CD4-positive, alpha-beta T cell treated with Interleukin-12 subunit alpha and Interleukin-12 subunit beta, for 1 hour (primary cell): ENCODE measurements around the gene HOXD8.

Source experiments
- DNase-seq: peaks from one replicate; pipeline ENCODE4 v3.0.0-alpha.2; 2020

The HOXD8 gene

DNA sequence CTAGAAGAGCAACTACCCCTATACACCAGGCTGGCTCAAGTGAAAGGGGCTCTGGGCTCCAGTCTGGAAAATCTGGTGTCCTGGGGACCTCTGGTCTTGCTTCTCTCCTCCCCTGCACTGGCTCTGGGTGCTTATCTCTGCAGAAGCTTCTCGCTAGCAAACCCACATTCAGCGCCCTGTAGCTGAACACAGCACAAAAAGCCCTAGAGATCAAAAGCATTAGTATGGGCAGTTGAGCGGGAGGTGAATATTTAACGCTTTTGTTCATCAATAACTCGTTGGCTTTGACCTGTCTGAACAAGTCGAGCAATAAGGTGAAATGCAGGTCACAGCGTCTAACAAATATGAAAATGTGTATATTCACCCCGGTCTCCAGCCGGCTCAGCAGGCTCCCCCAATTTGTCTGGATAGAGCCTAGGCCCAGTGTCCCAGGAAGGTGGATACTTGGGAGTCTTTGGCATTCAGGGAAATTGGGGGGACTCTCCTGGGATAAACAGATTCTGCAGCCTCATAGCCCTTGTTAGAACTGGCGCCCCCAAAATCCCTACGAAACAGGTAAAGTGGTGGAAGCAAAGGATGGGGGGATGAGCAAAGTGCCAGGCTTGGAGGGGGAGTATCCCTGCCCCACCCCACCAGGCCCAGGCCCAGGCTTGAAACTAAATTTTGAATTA lies 19.4 kb downstream of the HOXD8 start:
- no peak for DNase-seq

DNA sequence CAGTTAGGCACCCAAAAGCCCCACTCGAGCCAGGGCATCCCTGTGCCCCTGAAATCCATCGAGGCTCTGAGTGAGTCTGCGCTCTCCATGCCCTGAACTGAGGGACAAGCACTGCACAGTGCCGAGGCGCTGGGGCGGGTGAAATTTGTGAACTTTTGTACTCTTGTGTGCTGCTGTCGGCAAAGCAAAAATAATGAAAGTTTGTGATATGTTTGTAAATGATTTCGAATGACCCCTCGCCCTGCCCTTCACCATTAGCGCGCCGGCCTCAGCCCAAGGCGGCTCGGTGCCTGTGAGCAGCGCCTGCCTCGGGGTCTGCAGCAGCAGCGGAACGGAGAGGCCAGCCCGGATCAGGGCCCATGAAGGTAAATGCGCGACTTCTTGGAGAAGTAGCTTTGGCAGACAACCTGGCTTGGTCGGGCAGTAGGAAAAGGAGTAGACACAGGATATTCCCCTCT lies 20.0 kb downstream of the HOXD8 start:
- DNase-seq: no peak

DNA sequence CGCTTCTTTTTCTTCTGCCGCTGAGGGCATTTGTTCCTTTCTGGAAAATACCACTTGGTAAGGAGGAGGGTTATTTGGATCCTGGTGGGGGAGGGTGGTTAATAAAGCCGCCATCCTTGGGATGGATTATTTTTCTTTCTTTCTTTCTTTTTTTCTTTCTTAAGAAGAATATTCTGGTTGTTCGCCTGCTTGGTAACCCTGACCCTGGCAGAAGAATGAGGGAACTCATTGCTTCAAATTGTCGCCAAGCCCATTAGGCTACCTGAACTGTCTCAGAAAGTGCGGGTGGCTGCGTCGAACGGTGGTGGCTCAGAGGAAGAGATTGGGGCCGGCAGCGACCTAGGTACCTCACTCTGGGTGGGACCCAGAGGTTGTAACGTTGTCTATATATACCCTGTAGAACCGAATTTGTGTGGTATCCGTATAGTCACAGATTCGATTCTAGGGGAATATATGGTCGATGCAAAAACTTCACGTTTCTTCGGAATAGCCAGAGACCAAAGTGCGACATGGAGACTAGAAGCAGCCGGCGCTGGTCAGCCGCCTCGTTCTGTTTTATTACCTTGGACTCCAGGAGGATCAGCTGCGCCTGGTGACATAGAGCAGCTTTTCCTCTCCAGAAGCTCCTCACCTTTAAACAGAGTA lies 20.6 kb downstream of the HOXD8 start:
- no peak for DNase-seq

DNA sequence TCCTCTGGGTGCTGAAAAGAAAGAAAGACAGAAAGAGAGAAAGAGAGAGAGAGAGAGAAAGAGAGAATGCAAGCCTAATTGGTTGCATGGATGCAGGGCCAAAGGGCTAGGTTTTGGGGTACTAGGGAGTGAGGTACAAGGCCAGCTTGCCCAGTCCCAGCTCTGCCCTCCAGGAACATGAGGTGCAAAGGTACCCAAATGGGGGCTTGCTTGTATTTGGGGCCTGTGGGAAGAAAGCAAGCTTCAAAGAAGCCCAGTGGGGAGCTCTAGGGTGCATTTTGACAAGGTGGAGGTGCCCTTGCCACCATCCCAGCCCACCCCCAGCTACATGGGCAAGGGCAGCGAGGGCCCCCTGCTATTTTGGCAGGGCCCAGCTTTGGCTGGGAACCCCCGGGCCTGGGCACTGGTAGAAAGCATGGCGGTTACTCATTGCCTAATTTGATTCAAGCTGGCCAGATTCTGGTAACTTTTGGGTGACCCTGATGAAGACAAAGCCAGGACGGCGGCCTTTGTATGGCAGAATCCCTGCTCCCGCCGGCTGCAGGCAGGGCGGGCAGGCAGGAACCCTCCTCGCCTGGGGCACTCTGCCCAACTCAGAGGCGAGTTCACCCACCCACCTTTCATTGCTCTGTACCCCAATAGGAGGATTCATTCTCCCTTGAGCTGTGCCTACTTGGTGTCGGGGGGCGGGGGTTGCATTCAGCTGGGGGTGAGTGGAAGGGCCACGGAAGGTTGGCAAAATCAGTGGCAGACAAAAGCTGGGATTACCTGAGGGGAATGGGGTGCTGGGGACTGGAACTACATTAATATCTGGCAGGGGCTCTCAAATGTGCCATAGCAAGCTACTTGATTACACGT lies 21.3 kb downstream of the HOXD8 start:
- DNase-seq: no peak

DNA sequence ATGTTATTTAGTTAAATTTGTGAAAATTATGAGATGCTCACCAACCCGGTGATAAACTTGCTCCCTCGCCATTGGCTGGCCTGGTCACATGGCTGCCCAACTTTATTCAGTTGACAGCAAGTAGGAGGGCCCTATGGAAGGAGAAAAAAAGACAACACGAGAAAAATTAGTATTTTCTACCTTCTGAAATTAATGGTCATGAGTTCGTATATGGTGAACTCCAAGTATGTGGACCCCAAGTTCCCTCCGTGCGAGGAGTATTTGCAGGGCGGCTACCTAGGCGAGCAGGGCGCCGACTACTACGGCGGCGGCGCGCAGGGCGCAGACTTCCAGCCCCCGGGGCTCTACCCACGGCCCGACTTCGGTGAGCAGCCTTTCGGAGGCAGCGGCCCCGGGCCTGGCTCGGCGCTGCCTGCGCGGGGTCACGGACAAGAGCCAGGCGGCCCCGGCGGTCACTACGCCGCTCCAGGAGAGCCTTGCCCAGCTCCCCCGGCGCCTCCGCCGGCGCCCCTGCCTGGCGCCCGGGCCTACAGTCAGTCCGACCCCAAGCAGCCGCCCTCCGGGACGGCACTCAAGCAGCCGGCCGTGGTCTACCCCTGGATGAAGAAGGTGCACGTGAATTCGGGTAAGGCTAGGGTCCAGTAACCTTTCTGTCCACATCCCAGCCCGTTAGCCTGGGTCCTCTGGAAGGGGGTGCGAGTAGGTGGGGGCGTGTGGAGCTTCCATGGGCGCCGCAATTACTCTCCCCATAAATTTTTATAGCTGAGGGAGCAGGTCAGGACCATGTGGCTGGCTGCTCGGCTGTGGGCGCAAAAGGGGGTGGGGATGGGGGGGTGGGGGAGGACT lies 22.2 kb downstream of the HOXD8 start, which contains the start of gene HOXD4:
HOXD4 (plus strand) TSS at position 109 of the 846 bp plus-strand sequence; CDS start at position 193, 84 bp downstream.
- DNase-seq: no peak

DNA sequence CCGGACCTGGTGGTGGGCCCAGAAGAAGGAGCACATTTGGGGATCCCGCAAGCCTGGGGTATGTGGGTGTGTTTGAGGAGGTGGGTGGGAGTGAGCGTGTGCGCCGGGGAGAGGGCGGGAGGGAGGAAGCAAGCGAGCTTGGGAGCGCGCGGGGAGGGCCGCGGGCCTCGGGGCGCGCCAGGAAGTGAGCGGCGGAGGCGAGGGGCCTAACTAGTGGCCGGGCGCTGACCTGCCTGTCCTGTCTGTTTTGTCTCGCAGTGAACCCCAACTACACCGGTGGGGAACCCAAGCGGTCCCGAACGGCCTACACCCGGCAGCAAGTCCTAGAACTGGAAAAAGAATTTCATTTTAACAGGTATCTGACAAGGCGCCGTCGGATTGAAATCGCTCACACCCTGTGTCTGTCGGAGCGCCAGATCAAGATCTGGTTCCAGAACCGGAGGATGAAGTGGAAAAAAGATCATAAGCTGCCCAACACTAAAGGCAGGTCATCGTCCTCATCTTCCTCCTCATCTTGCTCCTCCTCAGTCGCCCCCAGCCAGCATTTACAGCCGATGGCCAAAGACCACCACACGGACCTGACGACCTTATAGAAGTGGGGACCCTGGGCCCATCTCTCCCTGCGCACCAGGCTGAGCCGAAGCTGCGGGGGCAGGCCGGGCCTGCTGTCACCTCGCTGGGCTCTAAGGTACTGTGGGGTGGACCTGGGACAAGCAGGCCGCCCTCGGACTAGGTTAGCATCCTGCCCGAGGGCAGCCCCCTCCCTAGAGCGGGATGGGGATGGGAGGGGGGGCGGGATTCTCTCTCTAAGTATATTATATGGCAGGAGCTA lies 23.1 kb downstream of the HOXD8 start:
- DNase-seq: no peak

DNA sequence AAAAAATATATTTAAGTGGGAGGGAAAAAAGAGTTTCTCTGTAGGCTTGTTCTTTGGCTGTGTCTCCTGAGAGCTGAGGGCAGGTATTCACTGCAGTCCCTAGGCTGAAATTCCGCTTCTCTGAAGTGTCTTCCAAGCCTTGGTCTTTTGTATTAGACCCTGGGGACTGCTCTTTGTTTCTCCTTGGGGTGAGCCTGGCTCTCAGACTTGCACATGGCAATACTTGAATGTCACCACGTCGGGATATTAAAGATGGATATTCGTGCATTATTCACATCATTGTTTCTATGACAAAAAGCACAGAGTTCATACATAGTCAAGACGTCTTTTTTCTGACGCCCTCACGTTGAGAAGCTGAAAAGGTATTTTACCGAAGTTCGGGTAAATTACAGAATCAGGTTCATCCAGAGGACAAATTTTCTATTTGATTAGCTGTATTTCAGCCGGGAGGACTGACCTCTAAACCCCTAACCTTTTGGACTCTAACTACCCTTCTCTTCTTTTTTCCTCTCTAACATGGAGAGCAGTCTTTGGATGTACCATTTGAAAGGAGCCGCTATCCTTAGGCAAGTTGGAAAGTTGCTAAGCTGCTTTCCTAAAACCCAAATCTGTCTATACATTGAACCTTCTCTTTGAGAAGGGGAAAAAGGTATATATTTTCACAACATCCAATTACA lies 25.2 kb downstream of the HOXD8 start:
- no peak for DNase-seq

DNA sequence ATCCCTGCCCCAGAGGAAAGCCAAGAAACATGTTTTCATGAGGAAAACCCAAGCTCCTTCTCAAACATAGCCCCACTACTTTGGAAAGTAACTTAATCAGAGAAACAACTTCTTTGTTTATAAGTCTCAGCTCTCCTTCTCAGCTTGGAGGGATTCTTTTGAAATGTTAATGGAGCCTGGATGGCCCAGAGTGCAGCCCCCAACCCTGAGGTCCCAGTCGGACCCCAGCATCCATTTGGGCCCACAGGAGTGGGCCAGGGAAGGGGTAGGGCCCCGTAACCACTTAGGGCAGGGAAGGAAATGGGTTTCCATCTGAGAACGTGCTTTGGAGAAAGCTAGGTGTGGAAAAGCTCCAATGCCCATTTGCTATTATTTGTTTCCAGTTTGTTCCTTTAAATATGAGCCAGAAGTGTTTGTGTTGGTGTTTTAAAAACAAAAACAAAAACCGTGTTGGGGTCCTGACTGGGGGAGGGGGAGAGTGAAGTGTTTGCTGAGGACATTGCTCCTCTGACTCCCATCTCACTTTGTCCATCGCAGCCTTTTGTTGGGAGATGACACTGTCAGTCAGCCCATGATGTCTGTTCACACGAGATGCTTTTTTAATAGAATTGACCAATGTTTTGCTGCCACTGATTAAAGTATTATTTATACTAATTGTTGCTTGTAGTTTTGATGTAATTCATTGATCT lies 26.0 kb downstream of the HOXD8 start:
- DNase-seq: no peak

DNA sequence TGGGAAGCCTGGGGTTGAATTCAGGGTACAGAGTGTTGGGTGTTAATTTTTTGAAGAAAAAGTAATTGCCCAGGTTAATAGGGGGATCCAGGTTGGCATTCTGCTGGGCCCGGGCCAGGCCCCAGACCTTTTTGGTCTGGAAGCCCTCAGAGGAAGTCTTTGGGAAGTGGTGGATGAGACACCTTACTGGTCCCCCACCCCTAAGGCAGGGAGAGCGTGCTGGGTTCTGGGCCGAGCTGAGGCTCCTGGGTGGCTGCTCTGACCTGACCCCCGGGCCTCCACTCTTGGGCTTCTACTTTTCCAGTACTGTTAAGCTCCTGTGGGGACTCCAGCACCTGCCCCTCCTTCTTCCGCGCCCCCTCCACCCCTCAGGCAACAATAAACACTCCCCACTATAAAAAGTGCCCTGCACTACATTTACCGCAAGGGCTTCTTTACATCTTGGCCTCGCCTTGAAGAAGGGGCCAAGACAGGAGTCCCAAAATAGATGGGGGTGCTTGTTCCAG lies 26.8 kb downstream of the HOXD8 start:
- DNase-seq: no peak

DNA sequence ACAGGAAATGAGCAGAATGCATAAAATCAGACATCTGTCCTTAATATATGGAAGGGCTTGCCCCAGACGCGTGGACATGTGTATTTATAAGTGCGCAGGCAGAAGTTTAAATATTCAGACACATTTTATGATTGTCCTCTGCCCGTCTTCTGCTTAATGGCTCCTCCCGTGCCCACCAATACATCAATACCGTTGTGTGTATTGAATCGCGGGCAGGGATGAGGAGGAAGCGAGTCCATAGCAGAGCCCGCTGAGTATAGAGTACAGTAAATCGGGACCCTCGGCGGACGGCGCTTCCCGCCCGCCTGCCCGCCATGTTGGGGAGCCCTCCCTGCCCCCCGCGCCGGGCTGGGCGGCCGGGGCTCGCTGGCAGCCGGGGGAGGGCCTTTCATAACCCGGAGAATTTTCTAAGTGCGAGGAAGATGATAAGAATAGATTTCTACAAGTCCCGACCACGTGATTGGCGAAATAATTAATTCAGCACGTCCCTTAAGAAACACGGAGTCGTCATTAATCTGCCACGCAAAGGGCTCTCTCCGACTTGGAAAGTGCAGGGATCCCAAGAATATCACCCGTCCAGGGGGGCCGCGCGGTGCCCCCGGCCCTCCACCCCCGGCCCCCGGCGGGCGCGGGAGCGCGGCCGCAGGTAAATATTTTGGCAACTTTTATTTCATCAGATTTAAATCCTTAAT lies 27.4 kb downstream of the HOXD8 start, which contains the start of gene HOXD3:
HOXD3 (plus strand) TSS at position 501 of the 692 bp plus-strand sequence. CDS start 11,808 bp downstream, outside the sequence.
- DNase-seq: no peak

DNA sequence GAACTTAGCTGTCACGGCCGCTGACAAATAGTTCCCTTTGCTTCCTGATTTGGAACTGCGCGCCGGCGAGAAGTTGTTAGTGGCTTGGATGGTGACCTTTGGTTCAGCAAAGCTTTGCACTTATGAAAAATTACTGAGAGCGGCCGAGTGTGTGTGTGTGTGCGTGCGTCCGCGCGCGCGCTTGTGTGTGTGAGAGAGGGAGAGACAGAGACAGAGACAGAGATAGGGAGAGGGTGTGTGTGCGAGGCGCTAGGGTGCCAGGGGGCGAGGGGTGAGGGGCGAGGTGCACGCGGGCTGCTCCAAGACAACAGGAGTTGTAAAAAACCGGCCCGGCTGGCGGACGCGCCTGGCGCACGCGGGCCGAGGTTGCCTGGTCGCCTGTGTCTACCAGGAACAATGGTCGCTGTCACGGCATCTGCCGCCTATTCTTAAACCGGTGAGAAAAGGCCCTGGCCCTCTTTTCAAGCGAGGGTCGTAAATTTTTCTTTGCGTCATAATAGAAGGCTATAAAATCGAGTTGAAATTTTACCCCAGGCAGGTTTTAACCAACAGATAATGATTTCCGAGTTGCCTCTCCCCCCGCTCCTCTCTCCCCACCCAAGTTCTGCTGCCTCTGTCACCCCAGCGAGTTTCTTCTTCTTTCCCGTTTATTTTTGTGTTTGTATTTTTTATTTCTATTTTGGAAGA lies 28.1 kb downstream of the HOXD8 start:
- DNase-seq: no peak

DNA sequence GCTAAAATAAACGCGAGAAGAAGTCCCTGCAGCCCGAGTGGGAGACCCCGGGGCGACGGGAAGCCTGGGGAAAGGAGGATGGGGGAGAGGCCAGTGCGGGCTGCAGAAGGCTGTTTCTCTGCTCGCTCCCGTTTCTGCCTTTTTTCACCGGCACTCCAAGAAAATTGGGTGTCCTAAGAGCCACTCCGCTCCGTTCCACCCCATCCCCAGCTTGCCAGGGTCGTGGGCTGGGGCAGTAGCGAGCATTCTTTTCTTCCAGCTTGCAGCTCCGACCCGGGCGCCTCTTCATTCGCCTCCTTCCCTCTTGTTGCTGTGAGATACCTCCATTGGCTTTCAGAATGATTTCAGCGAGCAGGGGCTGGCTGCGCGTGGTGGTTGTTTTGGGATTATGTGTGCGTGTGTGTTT lies 28.7 kb downstream of the HOXD8 start:
- no peak for DNase-seq

DNA sequence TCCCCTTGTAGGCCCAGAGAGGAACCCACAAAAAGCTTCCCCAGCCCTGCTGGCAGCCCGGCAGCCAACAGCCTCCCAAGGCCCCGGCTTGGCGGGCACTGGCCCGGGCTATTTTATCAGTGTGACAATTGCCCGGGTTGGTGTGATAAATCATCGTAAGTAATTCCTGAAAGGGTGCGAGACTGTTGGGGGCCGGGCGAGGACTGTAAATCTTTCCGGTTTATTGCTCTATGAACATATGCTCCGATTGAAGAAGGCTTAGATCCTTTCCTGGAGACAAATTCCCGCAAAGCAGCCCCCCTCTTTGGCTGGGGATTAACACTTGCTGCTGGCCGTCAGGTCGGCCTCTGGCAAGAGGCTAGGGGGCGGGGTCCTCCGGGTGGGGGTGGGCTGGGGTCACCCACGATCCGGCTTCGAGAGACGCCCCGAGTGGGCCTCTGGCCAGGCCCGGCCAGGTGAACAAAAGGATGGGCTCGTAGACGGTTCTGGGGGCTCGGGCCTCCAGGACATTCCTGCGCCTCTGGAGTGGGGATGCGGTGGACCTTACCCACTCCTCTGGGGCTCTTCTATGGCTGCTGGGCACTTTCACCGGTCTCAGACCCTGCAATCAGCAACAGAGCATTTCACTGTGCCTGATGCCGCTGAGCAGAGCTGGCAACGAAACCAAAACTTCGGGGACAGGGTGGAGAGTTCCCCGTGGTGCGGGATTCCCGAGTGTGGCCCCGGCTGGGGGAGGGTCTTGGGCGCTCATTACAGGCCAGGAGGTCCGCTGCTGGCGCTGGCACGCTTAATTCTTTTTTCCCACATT lies 29.6 kb downstream of the HOXD8 start:
- no peak for DNase-seq

DNA sequence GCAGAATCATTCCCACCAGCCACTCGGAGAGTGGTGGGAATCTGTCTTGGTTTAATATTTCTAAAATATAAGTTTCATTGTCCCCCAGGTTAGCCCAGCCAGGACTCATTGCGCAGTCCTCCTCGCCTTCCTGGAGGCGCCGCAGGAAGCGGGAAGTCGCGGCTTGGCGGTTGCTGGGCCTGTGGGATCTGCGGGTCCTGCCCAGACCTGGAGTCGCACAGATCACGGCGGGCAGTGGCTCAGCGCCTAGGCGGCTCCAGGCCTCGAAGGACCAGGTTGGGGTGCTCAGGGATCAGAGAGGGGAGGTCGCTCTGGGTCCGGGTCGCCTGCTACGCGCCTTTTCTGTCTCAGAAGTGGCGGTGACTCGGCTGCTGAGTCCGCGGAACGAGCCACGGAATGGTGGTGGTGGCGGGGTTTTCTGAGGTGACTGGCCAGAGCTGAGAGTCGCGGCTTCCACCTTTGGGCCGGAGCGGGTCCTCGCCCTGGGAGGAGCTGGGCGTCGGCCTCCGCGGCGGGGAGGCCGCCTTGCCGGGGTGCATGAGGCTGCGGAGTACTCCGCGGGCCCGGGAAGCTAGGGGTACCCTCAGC lies 30.3 kb downstream of the HOXD8 start:
- no peak for DNase-seq

DNA sequence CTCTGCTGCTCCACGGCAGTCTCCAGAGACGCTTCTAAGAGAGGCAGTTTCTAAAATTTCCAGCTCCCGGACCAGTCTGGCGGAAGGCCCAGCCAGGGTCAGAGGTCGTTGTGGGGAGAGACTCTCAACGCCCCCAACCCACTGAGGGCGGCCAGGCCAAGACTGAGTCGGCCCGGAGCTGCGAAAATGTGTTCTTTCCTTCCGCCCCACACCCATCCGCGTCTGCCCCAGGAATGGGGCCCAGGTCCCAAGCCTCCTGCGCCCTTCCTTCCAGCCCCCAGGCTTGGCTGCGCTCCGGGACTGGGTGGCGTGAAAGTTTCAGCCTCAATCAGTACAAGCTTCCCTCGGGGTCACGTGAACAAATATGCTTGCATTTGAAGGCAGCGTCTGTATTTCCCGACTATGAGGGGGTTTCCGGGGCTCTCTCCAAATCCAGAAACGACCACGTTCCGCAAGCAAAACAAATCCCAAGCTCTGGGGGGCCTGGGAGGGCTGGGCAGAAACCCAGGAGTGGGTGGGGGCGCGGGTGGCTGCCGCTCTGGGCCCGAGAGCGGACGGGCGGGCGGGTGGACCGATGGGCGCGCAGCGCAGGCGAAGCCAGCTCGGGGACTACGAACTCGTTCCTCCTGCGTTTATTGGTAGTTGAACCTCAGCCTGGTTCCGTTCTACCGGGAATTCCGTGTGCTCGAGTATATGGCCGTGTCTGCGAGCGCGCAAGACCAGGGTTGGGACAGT lies 30.9 kb downstream of the HOXD8 start:
- DNase-seq: no peak

DNA sequence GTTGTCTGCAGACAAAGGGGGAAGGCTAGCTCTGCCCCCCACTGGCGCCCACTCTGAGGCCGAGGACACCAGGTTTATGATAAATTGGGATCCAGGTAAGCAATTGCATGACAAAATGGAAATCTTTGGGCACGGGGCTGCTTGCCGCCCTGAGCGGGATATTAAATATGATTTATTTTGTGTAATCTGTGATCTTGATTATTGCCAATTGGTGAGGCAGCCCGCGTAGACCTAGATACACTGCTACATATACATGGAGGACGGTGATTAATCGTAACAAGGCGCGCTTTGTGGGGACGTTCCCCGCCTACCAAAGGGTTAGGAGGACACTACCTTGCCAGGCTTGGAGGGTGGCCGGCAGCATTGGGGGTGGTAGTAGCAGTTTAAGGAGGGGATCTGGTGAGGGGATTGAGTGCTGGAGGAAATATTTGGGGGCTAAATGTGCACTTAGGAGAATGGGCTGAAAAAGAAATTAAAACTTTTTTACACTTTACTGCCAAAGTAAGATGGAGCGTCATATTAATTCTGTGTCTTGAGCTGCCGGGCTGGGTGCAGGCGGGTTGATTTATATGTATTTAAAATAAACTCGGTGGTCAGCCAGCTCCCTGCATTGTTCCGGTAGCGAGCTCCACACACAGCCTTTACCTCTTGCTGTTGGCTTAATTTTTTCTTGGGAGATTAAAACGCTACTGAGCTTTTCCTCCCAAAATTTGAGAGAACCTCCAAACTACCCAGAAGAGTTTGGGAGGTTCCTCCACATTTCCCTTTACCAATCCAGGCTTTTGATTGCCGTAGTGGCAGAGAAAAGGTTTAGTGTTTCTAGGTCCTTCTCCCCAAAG lies 31.7 kb downstream of the HOXD8 start:
- no peak for DNase-seq
